GM12872 (cell line): ENCODE results near the gene NMT1.

Experiments
- TF ChIP-seq, protein P1 (sequence below): IDR thresholded peaks from 3 replicates; pipeline ENCODE4 v1.5.1; 2011; ENCODE audit warnings: low read depth, mild to moderate bottlenecking, low read length, moderate library complexity; ENCODE audit not compliant: insufficient read depth

Gene NMT1

DNA sequence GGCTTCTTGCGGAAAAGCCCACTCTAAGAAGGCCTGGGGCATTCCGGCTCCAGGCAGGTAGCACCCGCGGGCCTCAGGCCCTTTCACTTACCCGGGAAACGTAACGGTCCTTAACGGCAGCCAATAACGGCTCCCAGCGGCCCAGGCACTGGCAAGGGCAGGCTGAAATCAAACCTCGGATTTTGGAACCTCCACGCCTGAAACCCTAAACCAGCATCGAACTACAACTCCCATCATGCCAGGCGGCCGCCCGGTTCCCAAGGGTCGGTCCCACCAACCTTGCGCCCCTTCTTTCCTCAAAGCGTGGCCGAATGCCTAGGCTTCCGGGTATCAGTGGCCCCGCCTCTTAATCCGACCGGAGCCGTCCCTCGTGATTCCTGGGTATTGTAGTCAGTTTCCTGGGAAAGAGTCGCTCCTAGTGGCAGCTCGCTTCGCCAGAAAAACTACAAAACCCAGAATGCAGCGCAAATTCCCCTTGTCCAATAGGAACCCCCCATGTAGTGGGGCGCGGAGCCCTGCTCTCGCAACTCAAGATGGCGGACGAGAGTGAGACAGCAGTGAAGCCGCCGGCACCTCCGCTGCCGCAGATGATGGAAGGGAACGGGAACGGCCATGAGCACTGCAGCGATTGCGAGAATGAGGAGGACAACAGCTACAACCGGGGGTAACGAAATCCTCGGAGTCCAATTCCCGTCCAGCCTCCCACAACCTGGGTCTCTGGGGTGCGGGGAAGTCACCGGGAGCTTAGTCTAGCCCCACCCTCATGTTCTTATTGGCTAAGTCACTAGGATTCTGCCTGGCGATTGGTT lies at the start of gene NMT1:
Gene NMT1 (plus strand): TSS at position 521 of the 809 bp plus-strand sequence. CDS start 13 bp downstream, at position 534.
- TF ChIP-seq, protein P1, sequence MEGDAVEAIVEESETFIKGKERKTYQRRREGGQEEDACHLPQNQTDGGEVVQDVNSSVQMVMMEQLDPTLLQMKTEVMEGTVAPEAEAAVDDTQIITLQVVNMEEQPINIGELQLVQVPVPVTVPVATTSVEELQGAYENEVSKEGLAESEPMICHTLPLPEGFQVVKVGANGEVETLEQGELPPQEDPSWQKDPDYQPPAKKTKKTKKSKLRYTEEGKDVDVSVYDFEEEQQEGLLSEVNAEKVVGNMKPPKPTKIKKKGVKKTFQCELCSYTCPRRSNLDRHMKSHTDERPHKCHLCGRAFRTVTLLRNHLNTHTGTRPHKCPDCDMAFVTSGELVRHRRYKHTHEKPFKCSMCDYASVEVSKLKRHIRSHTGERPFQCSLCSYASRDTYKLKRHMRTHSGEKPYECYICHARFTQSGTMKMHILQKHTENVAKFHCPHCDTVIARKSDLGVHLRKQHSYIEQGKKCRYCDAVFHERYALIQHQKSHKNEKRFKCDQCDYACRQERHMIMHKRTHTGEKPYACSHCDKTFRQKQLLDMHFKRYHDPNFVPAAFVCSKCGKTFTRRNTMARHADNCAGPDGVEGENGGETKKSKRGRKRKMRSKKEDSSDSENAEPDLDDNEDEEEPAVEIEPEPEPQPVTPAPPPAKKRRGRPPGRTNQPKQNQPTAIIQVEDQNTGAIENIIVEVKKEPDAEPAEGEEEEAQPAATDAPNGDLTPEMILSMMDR = no peak

DNA sequence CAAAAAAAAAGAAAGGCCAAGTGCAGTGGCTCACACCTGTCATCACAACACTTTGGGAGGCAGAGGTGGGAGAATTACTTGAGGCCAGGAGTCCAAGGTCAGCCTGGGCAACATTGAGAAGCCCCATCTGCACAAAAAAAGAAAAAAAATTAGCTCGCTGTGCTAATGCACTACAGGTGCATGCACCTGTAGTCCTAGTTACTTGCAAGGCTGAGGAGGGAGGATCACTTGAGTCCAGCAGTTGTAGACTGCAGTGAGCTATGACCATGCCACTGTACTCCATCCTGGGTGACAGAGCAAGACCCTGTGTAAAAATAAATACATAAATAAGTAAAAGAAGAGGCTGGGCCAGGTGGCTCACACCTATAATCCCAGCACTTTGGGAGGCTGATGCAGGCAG lies 49.4 kb upstream of the NMT1 start:
- TF ChIP-seq, protein P1 = no peak

DNA sequence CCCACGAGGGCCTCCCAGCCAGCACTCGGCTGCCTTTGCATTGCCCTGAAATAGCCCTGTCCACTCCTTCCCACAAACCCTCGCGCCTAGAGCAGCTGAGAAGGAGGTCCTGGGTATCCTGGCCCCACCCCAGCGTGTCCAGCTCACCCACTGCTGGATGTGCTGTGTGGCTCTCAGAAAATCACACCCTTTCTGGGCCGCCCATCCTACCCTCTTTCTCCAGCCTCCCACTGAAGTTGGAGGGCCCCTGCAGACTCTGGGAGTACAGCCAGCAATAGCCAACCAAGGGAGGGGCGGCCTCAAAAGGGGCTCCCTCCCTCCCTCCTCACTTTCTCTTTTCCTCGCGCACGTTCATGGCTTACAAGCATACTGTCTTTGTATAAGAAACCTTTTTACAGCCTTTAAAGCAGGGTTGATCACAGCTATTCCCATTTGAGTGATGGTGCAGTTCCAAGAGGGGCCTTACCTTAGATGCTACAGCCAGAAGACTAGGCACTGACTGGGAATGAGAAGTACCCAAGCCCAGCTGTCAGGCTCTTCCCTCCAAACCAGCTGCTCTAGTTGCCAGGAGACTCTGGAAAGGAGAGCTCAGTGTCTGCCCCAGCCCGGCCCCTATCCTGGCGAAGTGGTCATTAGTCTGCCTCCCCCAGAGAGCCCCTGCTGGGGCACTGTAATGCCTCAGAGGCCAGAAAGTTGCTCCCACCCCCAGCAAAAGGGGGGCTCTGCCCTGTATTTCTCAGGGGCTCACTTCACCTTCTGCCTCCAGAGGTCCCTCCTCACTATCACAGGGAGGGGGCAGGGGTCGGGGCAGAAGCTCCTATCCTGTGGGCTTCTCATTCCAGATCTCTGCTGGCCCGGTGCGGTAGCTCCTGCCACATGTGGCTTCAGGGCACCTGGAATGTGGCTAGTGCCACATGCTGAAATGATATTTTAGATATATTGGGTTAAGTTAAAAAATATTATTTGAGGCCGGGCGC lies 47.8 kb upstream of the NMT1 start:
- TF ChIP-seq, protein P1 = no peak

DNA sequence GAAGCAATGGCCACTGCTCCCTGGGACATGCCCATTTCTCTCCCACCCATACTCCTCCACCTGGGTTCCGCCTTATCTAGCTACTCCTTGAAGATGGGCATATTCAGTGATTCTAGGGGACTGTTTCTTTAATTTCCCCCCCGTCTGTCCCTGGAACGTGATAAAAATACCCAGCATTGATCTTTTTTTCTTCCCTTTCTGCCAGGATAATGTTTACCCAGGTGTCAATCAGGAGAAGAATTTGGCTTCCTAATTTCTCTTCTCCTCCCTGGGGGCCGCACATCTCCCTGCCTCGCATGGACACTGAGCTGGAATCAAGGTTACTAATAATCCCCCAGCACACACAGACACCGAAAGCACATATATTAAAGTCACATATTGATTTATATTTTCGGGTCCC lies 44.9 kb upstream of the NMT1 start:
- TF ChIP-seq, protein P1 = no peak

DNA sequence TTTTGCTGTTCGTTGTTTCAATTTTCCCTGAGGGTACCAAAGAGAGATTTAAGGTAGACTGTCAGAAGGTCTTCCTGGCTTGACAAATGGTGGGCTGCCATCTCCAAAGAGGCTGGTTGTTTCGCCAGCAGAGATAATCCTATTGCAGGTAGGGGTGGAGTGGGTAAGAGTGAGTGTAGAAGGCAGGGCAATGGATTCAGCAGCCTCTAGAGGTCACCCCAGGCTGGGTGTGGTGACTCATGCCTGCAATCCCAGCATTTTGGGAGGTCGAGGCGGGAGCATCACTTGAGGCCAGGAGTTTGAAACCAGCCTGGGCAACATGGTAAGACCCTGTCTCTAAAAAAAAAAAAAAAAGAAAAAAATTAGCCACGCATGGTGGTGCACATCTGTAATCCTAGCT lies 44.3 kb upstream of the NMT1 start:
- TF ChIP-seq, protein P1 = peak; percentile 64

DNA sequence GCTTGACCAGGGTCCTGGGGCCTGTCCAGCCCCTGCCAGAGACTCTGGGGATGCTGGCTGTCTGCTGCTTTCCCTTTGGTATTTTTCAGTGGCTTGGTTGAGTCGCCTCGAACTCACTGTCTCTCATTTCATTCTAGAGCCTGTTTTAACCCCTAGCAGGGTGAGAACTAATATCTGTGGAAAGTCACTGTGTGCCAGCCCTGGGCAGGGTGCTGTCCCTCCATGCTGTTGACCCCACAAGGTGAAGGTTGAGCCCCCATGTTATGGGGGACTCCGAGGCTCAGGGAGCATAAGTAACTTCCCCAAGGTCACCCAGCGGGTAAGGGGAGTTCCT lies 42.6 kb upstream of the NMT1 start:
- TF ChIP-seq, protein P1 = no peak

DNA sequence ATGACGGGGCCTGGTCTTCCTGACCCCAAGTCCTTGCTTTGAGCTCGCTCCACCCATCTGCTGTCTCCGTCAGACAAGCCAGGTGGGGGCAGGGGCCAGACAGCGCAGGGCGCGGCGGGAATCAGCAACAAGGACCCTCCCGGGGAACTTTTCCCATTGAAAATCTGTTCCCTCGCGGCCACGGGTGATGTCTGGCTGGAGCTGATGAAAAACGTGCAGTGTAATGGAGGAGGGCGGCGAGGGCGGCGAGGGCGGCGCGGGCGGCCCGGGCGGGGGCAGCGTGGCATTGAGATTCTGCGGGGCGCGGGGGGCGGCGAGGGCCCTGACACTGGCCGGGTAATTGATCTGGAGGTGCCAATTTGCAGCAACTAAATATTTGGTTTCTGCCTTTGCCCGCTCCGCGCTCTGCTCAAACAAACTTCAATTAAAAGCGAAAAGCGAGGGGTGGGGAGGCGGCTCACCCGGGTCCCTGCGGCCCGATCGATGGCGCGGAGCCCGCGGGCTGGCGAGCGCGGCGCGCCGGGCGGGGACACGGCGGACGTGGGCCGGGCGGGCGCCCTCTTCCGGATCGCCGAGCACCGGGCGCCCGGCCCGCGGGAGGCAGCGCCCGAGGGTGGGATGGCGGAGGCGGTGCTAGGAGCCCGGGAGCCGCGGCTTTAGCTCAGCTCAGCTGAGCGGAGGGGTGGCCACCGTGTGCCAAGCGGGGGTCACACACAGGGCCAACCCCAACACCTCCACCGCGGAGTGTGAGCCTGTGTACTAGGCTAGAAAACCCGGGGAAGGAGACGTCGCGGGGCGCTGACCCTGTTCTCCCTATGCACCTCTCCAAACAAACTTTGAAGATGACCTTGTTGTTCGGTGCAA lies 42.0 kb upstream of the NMT1 start:
- TF ChIP-seq, protein P1 = 0 out of 3 replicates have a peak, but pooled peaks have one; percentile 16
